Fibroblast of lung (primary cell): ENCODE results near the gene SUMO1. TPM values are rescaled to one million over a fixed set of nuclear protein-coding genes. Genes with fewer than 3 reads are reported as not detected.
A peak's percentile ranks its signal among the peaks of the same experiment; 100 is the strongest.

Experiments
- DNase-seq, 2 donors: peaks; one replicate each; pipeline versions ENCODE4 v3.0.0 to v3.0.0-alpha.2; 2010; ENCODE audit warnings: low read depth in 2 of 2
- H2AFZ ChIP-seq: 2 replicates; pipeline ENCODE4 v1.5.1; 2012; ENCODE audit warnings: low read length, control low read depth, inconsistent platforms
- H3K27ac ChIP-seq: 2 replicates; pipeline ENCODE4 v1.5.1; 2011; ENCODE audit warnings: low read length, control low read depth; ENCODE audit not compliant: insufficient read depth
- H3K27me3 ChIP-seq: 2 replicates; pipeline ENCODE4 v1.5.1; 2011; ENCODE audit warnings: mild to moderate bottlenecking, low read length; ENCODE audit not compliant: control insufficient read depth, insufficient read depth
- H3K36me3 ChIP-seq: 2 replicates; pipeline ENCODE4 v1.5.1; 2011; ENCODE audit warnings: low read length; ENCODE audit not compliant: control insufficient read depth, insufficient read depth
- H3K4me1 ChIP-seq: 2 replicates; pipeline ENCODE4 v1.5.1; 2011; ENCODE audit warnings: low read length; ENCODE audit not compliant: control insufficient read depth, insufficient read depth; ENCODE audit errors: extremely low read depth
- H3K4me2 ChIP-seq: 2 replicates; pipeline ENCODE4 v1.5.1; 2011; ENCODE audit warnings: low read length, control low read depth; ENCODE audit not compliant: insufficient read depth; ENCODE audit errors: extremely low read depth
- H3K4me3 ChIP-seq, 4 experiments: fragments of 200-600 bp in 1 of 4; sonication (generic) in 1 of 4; replicated peaks in 1 of 4; 2 replicates each; pipeline ENCODE4 v1.5.1; 2011 to 2016; ENCODE audit warnings: low read length in 4 of 4, low read depth in 3 of 4, mild to moderate bottlenecking in 3 of 4, control low read depth in 2 of 4, inconsistent platforms in 1 of 4, mixed read lengths in 1 of 4; ENCODE audit not compliant: insufficient read depth in 1 of 4; ENCODE audit errors: control extremely low read depth in 1 of 4
- H3K79me2 ChIP-seq: 2 replicates; pipeline ENCODE4 v1.5.1; 2012; ENCODE audit warnings: mild to moderate bottlenecking, low read length, inconsistent platforms; ENCODE audit not compliant: control insufficient read depth, insufficient read depth
- H3K9ac ChIP-seq: 2 replicates; pipeline ENCODE4 v1.5.1; 2011; ENCODE audit warnings: mild to moderate bottlenecking, low read length, control low read depth; ENCODE audit not compliant: insufficient read depth
- H3K9me3 ChIP-seq: 2 replicates; pipeline ENCODE4 v1.5.1; 2012; ENCODE audit warnings: low read depth, low read length; ENCODE audit not compliant: control insufficient read depth, insufficient read depth
- H4K20me1 ChIP-seq: 2 replicates; pipeline ENCODE4 v1.5.1; 2011; ENCODE audit warnings: low read length; ENCODE audit not compliant: control insufficient read depth, insufficient read depth; ENCODE audit errors: extremely low read depth
- EZH2 ChIP-seq: IDR thresholded peaks from 2 replicates; pipeline ENCODE4 v1.5.1; 2012; ENCODE audit warnings: low read length, control low read depth, mild to moderate bottlenecking; ENCODE audit errors: missing control alignments
- polyA plus RNA-seq, 2 donors: library from polyadenylated mRNA; depleted of rRNA in 1 of 2; stranded (reverse) in 1 of 2; unstranded in 1 of 2; fragments of >200 nt; gene quantifications; 2 replicates each; pipeline ENCODE4 v1.2.1, GENCODE V29; 2011 to 2012; ENCODE audit warnings: missing spikeins in 1 of 2
- total RNA-seq: library from RNA; depleted of rRNA; stranded (reverse); fragments of >200 nt; gene quantifications from 2 replicates; pipeline ENCODE4 v1.2.1, GENCODE V29; 2014
- TF ChIP-seq, protein P1 (sequence below), 2 donors: IDR thresholded peaks in 1 of 2; conservative IDR thresholded peaks in 1 of 2; 1 replicate in 1 of 2; 2 replicates in 1 of 2; pipeline ENCODE4 v1.5.1; 2011 to 2012; ENCODE audit warnings: low read length in 2 of 2, control low read depth in 1 of 2, inconsistent platforms in 1 of 2, low read depth in 1 of 2, mild to moderate bottlenecking in 1 of 2

SUMO1 gene
- total and polyA plus RNA-seq, 2 donors (not counting 1 experiment from before 2014, with no cell fraction given) = 107 to 170 TPM

DNA sequence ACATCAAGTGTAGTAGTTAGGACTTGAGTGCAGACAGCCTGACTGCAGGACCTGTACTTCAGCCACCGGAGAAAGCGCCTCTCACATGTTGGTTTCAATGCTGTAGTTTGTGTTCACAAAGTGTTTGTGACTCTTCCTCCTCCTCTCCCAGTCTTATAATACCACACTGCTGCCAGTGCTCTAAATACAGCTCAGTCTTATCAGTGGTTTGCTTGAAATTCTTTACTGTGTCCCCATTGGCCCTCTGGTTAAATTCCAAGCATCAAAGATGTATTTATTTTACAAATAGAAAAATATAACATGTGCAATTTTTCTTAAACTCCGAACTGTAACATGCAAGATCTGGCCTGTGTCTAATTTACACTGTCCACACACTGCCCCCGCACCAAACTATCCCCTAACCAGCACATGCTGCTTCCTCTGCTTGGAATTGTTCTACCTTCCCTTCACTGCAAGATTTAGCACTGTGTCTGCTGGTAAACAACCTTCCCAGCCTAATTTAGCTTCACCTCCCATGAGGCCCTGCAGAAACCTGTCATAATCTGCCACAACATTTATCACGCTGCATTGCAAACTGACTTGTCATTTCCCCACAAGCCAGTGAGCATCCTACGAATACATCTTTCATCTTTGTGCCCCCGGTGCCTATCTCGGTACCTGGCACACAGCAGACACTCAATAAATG is 77.1 kb downstream of the SUMO1 start:
- Histone ChIP-seq H3K9ac (no peak overlapping the region), H3K27ac (no peak overlapping the region), H2AFZ (no peak overlapping the region), H4K20me1 (no peaks in the 10 kb centered on the region), H3K4me1 (peaks cover 6% of the 10 kb centered on the region), H3K27me3 (no peaks in the 10 kb centered on the region), H3K79me2 (no peaks in the 10 kb centered on the region), H3K36me3 (no peaks in the 10 kb centered on the region), H3K4me2 (no peak overlapping the region), H3K4me3 (no peak overlapping the region), H3K9me3 (no peaks in the 10 kb centered on the region)
- DNase-seq = peak in 1 of 2 donors; percentile 83
- TF ChIP-seq EZH2 = no peak
- TF ChIP-seq, protein P1, sequence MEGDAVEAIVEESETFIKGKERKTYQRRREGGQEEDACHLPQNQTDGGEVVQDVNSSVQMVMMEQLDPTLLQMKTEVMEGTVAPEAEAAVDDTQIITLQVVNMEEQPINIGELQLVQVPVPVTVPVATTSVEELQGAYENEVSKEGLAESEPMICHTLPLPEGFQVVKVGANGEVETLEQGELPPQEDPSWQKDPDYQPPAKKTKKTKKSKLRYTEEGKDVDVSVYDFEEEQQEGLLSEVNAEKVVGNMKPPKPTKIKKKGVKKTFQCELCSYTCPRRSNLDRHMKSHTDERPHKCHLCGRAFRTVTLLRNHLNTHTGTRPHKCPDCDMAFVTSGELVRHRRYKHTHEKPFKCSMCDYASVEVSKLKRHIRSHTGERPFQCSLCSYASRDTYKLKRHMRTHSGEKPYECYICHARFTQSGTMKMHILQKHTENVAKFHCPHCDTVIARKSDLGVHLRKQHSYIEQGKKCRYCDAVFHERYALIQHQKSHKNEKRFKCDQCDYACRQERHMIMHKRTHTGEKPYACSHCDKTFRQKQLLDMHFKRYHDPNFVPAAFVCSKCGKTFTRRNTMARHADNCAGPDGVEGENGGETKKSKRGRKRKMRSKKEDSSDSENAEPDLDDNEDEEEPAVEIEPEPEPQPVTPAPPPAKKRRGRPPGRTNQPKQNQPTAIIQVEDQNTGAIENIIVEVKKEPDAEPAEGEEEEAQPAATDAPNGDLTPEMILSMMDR (conservative IDR thresholded peaks at IDR 0.05 in 1 of 2, IDR thresholded peaks at IDR 0.05 in 1 of 2; ENCODE audit: low read depth in 1 of 2, low read length in 2 of 2) = no peak

DNA sequence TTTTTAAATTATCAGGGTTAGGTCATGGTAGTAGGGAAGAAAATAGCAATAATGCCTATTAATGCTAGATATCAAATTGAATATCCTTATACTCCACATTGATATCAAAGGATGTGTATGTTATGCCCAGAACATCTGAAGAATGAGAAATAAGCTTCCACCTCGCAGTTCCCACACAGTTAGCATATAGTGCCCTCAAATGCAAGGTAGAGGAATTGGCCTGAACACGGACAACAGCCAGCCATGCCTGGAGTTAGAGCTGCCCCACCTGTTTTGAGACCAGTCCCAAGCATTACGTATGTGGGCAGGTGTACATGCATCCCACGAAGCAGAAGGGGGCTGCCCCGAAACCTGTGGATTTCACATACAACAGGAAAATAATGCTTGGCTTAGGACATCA is 79.6 kb downstream of the SUMO1 start:
- Histone ChIP-seq H3K9ac (no peak overlapping the region), H3K4me1 (peaks cover 6% of the 10 kb centered on the region), H3K4me2 (no peak overlapping the region), H3K27ac (no peak overlapping the region), H3K9me3 (no peaks in the 10 kb centered on the region), H3K4me3 (no peak overlapping the region), H3K79me2 (no peaks in the 10 kb centered on the region), H3K36me3 (no peaks in the 10 kb centered on the region), H2AFZ (no peak overlapping the region), H4K20me1 (no peaks in the 10 kb centered on the region), H3K27me3 (no peaks in the 10 kb centered on the region)
- peak; percentile 30 to 54 for DNase-seq
- TF ChIP-seq EZH2 = no peak
- TF ChIP-seq, protein P1 (conservative IDR thresholded peaks at IDR 0.05 in 1 of 2, IDR thresholded peaks at IDR 0.05 in 1 of 2; ENCODE audit: low read depth in 1 of 2, low read length in 2 of 2) = peak in 1 of 2 donors; percentile 50

DNA sequence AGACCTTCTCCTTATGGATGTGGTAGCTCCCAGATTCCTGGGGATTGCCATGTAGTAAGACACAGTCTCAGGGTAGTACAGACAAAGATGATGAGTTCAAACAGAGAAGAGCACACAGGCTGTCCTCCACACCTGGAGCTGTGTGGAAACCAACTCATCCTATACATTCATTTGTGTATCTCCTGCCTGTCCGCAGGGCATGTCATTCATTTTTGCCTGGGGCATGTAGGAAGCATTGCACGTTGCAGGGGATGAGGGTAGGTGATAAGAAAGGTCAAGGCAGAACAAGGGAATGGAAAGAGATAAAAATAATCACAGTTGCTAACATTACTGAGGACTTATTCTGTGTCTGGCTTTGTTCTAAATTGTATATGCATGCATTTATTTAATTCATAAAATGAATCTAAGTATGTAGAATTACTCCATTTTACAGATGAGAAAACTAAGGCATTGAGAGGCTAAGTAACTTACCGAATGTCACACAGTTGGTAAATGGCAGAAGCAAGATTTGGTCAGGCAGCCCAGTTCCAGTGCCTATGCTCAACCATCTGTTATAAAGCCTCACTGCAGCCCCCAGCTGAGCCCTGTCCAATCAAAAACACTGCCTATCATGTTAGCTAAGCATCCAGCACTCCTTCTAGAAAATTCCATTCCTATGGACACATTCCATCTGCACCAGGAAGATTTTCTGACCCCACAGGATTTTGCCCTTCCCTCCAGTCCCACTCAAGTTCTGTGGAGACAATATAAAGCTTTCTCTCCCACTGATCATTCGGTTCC is 81.0 kb downstream of the SUMO1 start:
- Histone ChIP-seq H3K36me3 (no peaks in the 10 kb centered on the region), H3K4me1 (peaks cover 6% of the 10 kb centered on the region), H2AFZ (no peak overlapping the region), H3K4me2 (no peak overlapping the region), H3K79me2 (no peaks in the 10 kb centered on the region), H3K9me3 (no peaks in the 10 kb centered on the region), H3K4me3 (no peak overlapping the region), H3K27ac (no peak overlapping the region), H4K20me1 (no peaks in the 10 kb centered on the region), H3K9ac (no peak overlapping the region), H3K27me3 (no peaks in the 10 kb centered on the region)
- DNase-seq = no peak
- TF ChIP-seq, protein P1 (conservative IDR thresholded peaks at IDR 0.05 in 1 of 2, IDR thresholded peaks at IDR 0.05 in 1 of 2; ENCODE audit: low read depth in 1 of 2, low read length in 2 of 2) = no peak
- no peak for TF ChIP-seq EZH2
